Effector CD4-positive, alpha-beta T cell (primary cell): ENCODE results near the gene RERG. TPM values are rescaled to one million over a fixed set of nuclear protein-coding genes. Genes with fewer than 3 reads are reported as not detected.
"Not testable (repeated sequence)": the region's sequence is repeated elsewhere in the genome, so short reads cannot be mapped to it uniquely, and the experiment has no call there.

ENCODE experiments used
- DNase-seq: peaks from one replicate; pipeline ENCODE4 v3.0.0-alpha.2; 2020
- total RNA-seq: gene quantifications from one replicate; lab custom pipeline; 2026; lab: John Stamatoyannopoulos, UW

RERG gene, protein sequence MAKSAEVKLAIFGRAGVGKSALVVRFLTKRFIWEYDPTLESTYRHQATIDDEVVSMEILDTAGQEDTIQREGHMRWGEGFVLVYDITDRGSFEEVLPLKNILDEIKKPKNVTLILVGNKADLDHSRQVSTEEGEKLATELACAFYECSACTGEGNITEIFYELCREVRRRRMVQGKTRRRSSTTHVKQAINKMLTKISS
- total RNA-seq: not detected

DNA sequence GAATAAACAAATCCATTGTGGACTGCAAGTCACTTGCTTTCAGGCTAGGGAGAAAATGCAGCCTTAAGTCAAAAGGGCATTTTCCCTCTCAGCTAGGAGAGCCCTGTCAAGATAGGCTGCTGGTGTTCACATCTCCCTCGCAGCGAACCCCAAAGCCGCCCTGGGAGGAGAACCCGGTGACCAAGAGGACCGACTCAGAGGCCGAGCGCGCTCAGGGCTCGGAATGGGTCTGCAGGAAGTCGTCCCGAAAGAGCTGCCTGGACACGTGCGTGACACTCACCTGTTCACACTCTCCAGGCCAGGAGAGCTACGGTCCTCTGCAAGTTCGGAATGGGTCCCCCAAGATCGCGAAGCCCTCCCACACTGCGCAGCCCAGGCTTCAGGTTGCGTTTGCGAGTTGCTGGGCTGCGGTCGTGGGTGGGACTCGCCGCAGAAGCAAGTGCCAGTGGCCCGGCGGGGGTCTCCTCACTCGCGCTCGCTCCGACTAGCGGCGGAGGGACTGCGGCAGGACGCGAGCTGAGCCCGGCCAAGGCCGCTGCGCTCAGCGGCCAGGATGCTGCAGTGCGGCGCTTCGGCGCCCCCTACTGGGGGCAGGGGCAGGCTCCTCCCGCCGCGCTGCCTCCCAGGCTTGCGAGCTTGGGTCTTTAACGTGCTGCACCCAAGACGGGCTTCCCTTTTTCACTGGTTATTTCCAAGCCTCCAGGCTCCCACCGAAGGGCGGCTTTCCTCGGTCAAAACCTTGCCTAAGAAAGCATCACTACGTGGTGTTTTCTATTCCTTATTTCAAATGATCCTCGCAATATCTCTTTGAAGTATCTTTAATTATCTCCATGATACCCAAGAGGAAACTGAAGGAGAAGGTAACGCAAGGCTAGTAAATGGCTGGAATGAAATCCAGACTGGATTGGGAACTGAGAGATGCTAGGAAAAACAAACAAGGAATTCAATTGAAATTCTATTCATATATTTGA, at the start of gene RERG:
Gene RERG, minus strand, starts transcription at position 503 of the 971 bp plus-strand sequence. CDS start 3,928 bp downstream, outside the sequence.
- DNase-seq: peak; percentile 57

DNA sequence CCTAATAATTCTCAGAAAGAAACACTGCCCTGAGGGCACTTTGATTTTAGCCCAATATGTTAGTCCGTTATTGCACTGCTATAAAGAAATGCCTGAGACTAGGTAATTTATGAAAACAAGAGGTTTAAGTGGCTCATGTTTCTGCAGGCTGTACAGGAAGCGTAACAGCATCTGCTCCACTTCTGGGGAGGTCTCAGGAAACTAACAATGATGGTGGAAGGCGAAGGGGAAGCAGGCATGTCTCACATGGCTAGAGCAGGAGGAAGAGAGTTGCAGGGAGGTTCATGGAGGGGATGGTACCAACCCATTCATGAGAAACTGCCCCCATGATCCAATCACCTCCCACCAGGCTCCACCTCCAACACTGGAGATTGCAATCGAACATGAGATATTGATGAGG, 49.4 kb upstream of the RERG start:
- no peak for DNase-seq

DNA sequence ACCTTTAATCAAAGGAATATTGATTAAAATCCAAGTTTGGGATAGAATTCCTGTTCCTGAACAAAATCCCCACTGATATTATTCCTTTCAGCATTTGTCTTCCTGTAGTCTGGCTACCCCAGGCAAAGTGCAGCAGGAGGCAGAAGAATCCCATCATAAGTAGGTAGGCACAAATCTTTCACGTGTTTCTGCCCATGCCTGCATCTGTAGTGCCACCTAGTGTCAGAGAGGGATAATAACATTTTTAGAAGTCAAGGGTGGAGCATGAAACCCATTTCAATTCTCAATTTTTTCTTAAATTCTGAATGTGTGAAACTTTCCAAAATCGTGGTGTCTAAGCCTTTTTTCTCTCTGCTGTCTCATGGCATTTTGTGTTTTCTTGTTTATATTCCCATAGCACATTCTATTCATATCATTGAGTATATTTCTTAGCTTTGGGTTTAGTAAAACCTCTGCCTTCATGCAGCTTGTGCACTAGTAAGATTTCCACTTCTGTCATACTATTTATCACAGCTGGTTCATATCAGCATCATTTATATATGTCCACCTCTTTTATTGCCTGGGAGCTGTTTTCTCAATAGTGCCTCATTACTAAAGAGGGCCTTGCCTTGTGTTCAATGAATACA, 47.8 kb upstream of the RERG start:
- DNase-seq: peak; percentile 6

DNA sequence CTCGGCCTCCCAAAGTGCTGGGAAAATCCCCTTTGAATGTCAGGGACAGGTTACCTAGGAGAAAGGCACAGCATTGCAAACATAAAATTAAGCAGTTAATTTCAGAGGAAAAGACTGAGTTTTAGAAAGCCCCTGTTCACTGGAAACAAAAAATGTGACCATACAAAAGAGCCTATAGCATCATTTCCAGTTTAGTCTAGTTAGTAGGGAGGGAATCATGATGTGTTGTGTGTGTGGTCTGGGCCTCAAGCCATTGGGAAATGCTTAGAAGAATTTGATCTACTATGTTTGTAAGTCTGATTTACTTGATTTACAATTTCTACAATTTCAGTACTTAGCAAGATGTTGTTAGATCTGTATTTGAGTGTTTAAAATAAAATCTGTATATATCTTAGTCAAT, 47.1 kb upstream of the RERG start:
- no peak for DNase-seq

DNA sequence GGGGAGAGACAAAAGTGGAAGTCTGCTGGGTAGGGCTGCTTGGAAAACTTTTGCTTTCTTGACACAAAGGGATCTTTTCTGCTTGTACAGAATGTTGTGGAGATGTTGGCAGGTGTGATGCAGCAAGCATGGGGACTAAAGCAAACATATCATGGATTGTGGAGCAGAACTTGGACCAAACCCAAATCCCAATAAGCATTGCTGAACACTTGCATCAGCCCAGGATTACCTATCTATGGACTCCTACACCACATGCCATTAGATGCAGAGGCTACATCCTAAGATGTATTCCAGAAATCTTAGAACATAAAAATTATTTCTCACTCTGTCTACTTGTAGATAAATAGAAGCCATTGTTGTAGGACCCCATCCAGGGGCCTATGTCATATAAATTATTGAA, 44.7 kb upstream of the RERG start:
- DNase-seq: no peak

DNA sequence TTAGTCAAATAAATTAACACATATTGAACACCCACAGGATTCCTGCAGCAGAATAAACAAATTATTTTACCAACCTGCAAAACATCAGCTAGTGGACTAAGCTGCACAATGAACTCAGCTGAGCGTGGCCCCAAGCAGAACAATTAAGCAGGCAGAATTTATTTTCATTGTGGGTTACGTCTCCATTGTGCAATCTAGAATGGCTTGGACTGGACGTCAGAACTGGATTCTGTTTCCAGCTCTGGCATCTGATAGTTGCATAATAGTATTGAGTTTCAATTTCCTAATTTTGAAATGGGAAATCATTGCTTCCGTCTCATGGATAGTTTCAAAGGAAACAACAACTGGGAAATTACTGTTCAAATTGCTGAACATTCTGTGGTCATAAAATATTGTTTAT, 35.5 kb upstream of the RERG start:
- DNase-seq: no peak

DNA sequence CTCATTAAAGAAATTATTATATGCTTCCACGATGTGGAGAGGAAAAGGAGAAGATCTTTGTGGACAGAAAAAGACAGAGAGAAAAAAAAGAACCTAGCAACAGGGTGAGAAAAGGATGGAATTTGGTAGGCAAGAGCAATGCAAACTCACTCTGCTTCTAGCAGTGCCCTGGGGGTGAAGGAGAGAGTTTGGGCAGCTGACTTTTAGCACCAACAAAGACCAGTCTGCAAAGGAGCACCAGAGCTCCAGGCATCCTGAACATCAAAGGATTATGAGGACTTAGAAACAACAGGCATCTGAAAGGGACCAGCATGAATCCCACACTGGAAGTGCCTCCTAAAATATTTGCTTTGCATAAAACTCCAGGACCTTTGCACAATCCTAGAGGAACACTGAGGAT, 32.8 kb upstream of the RERG start:
- no peak for DNase-seq

DNA sequence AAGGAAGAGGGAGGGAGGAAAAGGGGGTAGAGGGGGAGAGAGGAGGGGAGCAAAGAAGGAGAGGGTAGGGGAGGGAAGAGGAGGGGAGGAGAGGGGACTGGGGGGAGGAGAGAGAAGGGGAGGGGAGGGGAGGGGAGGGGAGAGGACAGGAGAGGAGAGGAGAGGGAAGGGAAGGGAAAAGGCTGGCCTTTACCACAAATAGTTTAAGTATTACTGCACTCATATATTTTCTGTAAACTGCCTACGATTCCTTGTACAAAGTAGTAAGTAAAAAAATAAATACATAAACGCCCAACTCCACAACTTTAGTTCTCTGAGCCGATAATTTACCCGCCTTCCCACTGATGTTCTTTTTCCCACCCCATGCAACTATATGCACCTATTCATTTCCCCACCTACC, 23.7 kb upstream of the RERG start:
- DNase-seq: no peak

DNA sequence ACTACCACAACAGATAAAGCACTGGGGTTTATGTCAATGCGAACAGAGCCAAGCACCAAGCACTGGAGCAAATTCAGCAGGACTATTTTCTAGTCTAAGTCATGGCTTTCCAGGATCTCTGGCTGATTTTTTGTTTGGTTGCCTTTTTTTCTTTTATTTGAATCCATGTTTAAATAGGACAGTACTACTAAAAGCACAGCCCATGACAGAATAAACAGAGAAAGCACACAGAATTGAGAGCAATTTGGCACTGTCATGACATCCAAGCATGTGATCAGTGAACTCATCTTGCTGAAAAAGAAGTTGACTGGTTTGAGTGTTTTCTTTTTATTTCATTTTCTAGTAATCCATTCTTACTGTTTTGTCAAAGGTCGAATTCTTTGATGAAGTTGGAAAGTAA, 23.1 kb upstream of the RERG start:
- no peak for DNase-seq

DNA sequence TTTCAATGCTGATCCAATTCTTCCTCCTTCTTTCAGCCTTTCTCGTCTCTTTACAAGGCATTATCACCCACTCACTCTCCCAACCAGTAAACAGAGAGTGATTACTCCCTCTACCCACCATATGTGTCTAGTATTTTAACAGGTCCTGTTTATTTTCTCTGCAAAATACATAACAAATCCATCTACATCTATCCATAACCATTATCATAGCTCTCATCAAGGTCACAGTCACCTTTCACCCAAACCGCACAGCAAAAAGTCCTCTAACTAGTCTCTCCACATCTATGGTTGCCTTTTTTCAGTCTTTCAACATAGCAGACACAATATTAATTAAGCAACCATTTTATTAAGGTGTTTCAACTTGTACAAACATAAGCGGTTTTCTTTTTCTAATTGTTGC, 21.9 kb upstream of the RERG start:
- no peak for DNase-seq

DNA sequence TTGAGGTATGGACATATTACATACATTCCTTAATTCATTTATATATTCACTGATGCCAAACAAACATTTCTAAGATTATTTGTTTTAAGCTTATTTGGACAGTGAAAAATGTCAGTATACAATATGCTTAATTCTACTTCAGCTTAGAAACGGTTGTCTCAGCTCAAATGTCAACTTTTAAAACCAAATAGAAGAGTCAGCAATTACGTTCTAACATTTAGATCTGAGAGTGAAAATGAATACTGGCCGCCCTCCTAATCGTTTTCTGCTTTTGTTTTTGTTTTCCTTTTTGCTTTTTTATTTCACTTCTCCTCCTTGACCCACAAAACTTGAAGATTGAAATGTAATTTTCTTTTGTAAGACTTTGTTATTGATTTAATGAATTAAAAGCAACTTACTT, 19.7 kb upstream of the RERG start:
- DNase-seq: no peak

DNA sequence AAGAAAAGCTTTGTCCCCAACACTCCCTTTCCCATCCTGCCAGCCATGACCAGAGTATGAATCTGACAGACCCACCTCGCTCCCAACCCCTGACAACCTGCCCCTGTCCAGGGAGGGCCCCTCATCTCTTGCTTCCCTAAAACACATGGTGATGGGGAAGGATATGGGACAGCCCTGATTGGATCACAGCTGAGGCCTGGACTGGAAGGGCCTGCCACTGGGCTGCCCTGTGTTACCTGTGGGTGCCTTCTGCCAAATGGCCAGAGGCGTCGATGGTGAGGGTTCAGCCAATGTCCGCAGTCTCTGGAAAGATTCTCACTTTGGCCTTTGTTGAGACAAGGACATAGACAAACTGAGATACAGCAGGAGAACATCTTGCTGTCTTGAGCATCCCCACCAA, 13.3 kb upstream of the RERG start:
- DNase-seq: no peak

DNA sequence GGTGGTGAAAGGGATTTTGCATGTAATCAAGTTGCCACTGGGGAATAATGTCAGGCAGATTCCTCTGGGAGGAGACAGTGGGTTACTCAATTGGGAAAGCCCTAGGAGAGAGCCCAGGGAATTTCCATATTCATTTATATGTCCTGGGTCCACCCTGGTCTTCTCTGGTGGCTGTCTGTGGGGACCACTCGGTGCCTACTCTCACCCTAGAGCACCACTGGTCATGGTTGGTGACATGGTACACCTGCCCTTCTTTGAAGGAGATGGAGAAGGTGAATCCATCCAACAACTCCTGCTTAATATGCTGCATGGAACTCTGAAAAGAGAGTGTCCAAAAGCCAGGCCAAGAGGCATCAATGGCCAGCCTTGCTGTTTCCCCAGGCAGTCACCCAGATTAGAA, 12.8 kb upstream of the RERG start:
- DNase-seq: no peak

DNA sequence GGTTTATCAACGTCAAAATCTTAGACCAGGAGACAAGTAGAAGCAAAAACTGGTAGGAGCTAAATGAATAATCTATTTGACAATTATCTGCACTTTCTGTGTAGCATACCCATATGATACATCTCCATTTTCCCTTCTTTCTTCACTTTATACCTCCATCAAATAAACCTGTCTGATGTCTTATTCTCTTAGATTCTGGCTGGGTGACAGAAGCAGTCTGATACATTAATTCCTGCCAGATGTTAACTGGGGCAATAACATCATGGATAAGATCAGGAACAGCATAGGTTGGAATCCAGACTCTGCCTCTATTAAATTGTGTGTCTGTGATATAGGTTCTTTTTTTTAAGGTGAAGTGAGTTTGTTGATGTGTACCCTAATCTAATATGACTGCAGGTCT, 11.7 kb upstream of the RERG start:
- DNase-seq: no peak

DNA sequence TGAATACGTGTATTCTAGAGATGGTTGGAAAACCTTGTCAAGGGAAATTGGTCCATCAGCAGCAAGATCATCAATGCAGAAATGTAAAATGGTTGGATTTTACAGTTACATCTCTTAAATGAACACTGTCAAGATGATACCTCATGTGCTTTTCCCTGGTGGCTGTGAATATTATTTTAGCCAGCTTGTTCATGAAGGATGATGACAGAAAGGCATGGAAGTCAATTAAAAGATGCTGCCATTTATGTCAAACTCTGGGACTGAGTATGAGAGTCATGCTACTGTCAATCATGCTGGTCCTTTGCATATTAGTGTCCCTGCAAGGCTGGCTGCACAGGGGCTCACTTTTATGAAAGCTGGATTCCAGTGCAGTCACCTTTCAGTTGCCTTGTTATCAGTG, 10.3 kb upstream of the RERG start:
- DNase-seq: no peak

DNA sequence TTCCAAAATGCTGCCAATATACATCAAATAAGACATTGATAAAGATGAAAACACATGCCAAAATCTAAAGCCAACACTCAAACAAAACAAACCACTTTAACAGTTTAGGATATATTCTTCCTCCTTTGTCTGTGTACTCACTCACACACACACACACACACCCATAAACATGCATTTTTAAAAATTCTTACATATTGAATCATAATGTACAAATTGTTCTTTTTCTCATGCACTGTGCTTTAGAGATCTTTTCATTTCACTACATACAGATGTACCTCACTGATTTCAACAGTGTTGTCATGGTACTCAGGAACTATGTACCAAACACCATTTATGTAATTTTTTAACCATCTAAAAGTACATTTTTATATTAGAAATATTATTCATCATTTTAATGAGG, 9.5 kb upstream of the RERG start:
- DNase-seq: no peak

DNA sequence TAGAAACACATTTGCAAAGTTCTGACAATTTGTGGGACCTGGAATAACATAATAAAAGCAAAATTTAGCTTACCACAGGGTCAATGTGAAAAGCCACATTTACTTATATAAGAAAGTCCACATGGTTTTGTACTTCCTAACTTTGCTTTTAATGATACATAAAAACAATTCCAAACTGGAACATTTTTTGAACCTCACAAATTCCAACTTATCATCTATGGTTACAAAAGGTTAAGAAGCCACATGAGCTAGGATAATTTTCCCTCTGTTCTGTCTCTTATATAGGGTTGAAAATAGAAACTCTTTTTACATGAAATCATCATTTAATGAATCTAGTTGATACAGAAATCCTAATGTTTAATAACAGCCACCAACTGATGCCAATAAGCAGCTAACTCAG, 8.9 kb upstream of the RERG start:
- no peak for DNase-seq

DNA sequence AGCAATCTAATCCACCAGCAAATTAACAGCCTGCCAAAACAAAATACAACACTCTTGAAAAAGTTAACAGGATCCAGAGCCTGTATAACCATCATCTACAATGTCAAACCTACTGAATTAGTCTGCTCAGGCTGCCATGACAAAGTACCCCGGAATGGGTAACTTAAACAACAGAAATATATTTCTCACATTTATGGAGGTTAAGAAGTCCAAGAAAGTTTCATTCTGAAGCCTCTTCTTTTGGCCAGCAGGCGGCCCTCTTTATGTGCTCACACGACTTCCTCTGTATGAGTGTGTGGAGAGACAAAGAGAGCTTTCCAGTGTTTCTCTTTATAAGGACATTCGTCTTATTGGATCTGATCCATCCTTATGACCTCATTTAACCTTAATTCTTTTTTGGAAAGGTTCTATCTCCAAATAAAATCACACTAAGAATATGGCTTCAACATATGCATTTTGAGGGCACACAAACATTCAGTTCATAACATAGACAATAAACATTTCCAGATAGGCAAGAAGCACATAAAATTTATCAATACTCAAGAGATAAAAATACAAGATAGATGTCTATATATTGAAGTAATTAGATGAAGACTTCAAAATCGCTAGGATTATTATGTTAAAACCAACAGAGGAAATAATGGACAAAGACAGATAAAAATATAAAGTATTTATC, 5.9 kb upstream of the RERG start:
- DNase-seq: peak; percentile 3

DNA sequence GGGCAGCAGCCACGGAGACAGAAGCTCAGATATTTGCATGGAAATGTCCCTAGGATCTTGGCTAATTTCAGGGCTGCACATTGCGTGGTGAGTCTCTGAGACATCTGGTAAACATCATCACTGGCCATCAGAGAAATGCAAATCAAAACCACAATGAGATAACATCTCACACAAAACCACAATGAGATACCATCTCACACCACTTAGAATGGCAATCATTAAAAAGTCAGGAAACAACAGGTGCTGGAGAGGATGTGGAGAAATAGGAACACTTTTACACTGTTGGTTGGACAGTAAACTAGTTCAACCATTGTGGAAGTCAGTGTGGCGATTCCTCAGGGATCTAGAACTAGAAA, 4.6 kb upstream of the RERG start:
- not testable (repeated sequence) for DNase-seq

DNA sequence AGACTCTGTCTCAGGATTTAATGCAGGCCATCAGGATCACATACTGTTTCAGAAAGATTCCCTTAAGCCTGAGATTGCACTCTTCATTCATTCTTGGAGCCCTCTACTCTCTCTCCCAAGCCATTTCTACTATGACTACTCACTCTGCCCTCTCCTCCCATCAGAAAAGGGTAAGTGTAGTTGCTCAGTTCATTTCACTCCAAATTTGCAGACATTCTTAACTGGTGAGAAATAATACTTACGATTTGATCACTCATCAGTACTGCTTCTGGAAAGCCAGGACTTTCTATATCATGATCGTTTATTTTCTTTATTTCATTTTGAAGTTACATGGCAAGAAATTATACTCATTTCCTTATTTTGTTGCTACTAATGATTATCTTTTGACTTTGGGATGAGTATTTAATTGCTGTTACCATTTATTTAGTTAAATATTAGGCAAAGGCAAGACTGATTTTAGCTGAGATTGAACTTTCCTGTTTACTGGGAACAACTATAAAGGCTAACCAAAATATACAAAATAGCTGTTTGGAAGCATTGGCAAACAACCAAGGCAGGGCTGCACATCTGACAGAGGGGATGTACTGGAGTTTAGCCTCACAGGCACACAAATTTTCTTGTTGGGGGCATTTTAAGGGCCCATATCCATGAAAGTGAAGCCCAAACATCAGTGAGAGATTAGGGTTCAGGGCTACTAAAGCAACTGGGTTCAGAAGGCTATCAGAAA, 4.1 kb upstream of the RERG start:
- DNase-seq: no peak

DNA sequence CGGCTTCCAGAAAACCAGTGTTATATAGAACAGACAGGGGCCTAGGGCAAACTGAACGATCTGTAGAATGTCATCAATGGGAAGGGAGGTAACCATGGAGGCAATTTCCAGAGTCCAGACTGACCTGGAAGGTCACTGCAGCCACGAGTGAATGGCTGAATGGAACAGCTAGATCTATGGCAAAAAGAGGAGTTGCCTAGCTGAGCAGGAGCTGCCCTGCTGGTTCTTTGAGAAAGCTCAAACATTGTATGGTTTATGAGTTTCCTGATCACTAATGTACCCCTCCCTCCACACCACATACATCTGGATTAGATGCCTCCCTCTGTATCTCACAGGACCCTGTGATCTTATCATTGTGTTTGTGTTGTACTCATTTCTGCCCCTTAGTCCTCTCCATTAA, 1.0 kb upstream of the RERG start:
- no peak for DNase-seq

DNA sequence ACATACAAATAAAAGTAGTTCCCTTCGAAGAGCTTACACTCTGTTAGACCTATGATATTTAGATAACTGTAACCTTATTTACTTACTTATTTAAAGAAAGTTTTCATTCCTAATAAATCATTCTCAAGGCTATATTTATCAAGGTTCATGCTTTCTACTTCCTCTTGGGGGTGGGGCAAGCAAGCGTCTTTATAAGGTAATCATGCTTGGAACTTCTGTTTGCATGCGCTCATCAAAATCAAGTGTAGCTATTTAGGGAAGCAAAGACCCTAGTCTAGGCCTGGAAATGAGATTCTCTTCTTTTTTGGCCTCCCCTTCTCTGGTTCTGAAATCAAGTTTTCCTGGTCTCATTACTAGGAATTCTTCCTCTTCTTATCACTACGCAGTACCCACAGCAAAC, 766 bp downstream of the RERG start:
- no peak for DNase-seq

DNA sequence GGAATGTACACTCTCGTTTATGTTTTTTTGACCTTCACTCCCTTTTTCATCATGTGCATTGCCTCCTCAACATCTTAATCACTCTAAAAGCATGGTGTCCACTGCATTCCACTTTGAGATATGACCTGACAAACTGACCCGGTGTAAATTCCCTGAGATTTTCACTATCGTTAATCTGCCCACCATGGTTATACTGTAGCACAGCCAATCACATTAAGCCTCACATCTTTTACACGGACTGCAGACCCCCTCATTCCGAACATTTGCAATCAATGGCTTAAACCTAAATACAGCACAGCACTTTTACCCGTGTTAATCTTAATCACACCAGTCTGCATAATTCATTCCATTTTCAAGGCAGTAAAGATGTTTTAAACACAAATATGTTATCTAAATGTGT, 2.4 kb downstream of the RERG start:
- DNase-seq: no peak
